HG03103 (cell line): ENCODE results near the gene GPR107.

Experiments
- ATAC-seq: cut with Tn5 transposase; IDR thresholded peaks from one replicate; pipeline ENCODE4 v1.9.1; 2021; ENCODE audit warnings: low read depth; ENCODE audit not compliant: unreplicated experiment

The GPR107 gene

DNA sequence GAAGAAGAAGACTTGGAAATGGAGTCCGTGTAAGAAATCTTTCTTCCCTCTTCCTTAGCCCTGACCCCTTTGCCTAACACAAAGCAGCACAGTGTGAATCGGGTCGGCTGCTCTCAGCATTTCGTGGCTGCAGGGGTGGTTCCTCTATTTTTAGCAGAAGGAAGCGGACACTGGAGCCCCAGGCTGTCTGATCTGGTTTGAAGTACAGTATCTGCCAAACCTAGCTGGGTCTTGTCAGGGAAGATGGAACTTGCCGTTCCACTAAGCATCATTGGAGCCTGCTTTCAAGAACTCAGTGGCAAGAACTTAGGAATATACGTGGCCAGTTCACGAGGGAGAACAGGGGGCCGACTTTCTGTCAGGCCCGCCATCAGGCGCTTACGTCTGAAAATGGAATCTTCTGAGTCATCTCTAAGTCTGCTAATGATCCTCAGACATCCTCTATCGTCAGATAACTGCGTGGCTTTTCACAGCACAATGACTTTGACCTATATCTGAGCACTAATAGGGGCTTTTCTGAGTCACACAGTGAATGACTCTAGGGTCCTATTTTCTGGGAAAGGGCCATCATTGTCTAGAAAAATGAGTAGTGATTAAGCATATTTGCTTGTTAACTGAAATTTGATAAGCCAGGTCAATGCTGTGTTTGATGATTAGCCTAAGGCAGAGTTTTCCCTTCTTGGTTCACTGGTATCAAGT is 75.2 kb downstream of the GPR107 start:
- peak; percentile 61 for ATAC-seq

DNA sequence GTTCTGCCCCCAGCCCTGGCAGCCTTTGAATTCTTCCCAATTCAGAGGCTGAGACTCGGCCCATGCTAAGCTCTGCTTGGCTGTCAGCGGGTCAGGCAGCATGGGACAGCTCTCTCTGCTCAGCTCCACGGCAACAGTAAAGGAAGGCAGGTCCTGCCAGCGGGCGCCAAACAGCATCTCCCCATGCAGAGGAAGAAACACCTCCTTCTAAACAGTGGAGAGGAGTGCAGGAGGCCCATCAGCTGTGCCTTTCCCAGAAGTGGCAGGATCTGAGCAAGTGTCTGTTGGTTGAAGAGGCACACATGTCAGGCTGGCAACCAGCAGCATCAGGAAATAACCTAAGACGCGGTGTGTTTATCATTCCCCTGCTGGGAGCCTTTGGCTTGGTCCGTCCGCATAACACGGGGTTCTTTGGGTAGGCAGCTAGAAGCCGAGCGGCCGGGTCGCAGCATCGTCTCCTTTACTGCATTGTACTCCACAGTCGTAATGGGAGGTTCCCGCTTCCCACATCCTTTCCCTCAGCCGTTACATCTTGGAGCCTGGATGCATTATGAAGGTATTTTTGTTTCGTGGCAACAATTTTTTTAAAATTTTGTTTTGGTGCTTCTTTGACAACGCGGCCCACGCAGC is 75.8 kb downstream of the GPR107 start:
- ATAC-seq: no peak

DNA sequence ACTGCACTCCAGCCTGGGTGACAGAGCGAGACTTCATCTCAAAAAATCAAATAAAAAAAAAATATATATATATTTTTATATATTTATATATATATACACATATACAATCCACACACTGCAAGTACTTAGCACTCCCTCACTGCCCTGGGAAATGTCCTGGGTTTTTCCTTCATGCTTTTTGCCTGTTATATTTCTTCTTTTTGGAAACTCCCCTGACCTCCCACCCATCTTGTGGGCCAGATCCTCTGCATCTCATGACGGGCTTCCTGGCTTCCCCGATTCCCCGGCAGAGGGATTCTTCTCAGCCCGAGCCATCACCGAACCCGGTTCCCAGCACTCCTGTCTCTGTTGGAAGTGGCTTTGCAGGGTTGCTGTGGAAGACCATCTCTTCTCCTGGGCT is 79.0 kb downstream of the GPR107 start:
- ATAC-seq: no peak

DNA sequence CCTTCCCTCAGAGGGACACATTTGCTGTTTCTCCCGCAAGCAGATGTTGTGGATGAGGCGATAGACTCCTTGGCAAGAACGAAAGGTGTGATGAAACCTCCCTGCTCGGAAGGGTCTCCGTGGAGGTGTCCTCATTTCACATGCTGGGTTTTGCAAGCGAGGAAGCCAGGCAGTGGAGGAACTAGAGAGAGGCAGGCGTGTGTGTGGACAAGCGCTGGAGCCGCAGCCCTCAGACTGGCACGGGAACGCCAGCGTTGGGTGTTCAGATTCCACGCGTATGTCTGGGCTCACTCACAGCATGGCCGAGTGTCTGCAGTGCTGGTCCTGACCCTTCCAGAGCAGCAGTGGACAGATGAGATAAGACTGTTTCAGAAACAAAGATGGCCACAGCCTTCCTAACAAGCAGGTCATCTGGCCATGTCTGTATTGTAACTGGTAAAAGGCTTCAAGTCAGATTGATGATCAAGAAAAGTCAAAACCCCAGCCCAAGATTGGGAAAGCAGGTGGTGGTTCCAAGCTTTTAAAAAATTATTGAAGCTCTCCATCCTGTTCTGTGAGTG is 83.5 kb downstream of the GPR107 start:
- no peak for ATAC-seq

DNA sequence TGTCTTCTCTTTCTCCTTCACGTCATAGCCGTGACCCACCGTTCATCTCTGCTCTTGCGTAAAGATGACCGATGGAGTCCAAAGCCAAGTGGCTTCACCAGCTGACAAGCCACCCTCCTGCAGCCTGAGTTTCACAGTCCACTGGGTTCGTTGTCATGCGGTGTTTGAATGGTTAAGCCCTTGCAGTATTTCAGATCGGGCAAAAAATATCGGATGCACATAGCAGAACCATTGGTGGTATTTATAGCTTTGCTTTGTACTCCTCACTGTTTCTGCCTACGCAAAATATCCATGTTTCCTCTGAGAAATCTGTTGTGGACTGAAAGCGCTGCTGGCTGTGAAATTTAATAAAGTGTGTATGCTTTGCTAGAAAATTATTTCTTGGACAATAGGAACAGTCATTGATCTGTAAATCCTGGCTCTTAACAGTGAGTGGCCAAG is 84.0 kb downstream of the GPR107 start:
- no peak for ATAC-seq

DNA sequence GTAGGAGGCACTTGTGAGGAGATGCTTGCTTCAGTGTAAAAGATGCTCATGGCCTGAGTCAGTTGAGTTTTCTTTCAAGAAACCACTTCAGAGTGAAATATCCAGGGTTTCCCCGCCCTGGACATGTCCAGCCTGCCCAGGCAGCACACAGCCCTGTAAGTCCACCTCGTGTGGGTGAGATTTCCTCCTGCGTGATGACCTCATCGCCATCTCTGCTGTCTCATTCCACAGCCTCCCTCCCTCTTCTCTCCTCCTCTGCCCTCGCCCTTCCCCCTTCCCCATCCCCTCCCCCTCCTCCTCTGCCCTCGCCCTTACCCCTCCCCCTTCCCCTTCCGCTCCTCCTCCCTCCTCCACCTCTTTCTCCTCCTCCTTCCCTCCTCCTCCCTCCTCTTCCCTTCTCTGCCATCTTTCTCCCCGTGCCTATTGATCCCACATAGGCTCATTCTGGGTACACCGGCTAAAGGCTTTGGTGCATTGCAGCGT is 84.5 kb downstream of the GPR107 start:
- no peak for ATAC-seq

DNA sequence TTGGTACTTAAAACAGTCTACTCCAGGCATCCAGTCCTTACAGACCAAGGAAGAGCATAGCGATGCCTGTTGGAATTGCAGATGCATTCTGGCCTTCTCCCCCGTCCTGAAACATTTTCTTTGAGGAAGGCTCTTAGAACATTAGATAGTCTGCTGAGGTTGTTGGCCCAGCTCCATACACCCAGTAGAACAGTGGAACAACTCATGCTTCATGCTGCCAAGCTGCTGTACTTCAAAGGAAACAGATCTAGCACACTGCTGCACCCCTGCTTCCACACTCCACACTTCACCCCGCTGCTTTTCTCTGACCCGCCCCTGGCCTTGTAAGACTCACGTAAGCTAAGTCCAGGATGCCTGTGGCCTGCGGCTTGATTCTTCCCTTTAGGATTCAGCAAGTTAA is 85.1 kb downstream of the GPR107 start:
- ATAC-seq: no peak

DNA sequence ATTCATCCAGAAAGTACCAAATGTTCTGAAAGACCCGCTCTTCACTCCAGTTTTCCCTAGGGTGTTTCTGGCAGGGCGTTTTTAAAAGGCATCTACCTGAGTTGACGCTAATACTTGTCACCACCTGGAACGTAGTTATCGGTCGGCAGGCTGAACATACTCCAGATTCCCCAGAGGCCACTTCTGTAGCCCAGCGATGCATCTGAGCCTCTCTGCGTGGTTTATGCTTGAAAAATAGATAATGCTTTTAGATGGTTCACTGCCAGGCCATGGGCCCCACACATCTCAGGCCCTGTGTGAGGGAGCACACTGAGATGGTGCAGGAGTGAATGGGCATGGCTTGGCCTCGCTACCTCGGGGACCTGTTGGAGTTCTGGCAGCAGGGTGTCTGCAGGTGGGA is 85.5 kb downstream of the GPR107 start:
- no peak for ATAC-seq

DNA sequence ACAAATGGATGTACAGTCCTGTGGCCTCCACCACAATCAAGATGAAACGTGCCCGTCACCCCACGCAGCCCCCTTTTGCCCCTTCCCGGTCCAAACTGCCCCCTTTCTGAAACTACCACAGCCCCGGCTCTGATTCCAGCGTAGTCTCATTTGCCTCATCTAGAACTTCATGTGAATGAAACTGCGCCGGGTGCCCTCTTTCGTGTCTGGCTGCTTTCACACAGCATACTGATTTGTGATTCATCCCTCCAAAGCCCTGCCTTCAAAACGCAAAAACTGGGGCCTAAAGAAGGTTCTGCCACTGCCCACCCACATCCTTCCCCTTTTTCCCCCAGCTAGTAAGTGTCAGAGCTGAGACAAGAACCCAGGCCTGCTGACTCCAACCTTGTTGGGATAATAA is 87.0 kb downstream of the GPR107 start:
- no peak for ATAC-seq

DNA sequence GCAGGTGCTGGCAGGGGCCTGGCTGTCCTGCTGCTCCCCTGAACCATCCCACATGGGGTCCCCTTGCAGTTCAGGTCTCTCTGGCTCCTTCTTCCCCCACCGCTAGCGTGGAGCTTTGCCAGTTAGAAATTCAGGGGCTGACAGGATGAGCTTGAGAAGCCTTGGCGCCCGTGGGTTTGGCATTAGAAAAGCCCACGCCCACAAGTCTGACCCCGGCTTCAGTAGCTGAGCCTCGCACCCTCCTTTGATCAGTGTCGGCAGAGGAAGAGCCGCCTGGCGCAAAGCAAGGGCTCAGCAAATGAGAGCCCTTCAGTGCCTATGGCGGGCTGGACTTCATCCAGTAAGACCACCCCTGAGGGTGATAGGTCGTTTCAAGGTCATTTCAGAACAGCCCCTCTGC is 88.3 kb downstream of the GPR107 start:
- ATAC-seq: no peak

DNA sequence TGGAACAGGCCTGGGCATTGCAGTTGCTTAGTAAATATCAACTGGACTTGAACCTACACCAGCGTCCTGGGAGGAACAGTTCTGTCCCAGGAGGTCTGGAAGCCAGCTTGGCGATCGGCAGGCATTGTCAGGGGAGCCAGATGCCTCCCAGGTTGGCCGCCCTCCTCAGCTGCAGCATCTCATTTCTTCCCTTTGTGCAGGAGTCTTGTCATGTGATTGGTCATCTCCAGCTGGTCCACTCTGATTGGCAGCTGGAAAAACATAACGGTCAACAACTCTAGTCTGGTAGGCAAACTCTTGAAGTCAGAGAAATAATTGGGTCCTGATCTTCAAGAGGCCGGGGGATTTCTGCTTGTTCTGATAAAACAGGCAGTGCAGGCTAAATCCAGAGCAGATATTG is 88.9 kb downstream of the GPR107 start:
- ATAC-seq: no peak

DNA sequence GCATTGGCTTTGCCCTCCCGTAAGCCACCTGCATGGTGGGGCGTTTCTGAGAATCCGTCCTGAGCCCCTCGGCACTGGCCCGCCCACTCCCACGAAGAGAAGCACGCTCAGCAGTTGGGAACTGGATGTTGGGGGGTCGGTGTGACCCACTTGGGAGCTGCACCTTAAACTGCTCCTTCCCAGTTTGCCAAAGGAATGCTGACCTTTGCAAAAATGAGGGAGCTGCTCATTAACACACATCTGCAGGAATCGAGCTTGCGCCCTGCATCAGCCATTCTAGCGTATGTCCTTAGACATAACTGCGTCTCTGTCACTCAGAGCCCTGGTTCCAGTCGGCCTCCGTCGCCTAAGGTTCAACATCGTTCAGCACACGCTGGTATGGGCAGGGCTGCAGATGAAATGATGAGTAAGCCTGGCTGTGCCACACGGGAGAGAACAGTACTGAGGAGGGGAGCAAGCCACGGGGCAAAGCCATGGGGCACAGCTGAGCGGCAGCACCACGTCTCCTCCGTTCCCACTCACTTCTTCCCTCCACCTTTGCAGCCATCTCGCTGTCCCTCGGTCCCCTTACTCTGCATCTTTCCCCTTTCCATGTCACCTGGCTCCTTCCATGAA is 89.7 kb downstream of the GPR107 start:
- no peak for ATAC-seq

DNA sequence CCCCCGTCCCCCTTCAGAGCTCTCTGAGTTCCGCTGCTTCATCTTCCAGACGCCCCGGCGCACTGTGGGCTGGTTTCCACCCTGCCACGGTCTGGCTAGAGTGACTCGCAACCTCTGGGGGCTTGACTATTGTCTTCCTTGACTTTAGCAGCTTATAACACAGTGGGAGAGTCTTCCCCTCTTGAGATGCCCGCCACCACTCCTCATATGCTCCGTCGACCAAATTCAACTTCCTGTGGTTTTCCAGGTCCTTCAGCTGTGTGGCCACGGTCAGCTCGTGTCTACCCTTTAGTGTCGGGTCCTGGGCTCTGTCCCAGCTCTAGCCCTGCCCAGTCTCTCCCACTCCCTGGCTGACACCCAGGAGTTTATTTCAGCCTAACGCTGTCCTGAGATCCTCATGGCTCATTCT is 90.3 kb downstream of the GPR107 start:
- no peak for ATAC-seq

DNA sequence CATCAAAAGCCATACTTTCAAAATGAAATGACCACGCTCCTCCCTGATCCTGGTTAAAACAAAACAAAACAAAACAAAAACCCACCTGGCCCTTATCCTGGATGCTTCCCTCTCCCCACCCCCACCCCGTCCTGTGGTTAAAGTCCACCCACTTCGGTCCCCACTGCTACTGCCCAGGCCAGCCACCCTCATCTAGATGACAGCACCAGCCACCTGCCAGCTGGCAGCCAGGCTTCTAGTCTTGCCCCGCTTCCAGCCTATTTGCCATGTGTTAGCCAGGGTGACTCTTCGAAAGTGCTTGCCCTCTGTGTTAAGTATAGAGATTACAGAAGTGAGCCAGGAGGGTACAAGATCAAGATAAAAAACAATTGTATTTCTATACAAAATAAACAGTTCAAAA is 91.0 kb downstream of the GPR107 start:
- no peak for ATAC-seq

DNA sequence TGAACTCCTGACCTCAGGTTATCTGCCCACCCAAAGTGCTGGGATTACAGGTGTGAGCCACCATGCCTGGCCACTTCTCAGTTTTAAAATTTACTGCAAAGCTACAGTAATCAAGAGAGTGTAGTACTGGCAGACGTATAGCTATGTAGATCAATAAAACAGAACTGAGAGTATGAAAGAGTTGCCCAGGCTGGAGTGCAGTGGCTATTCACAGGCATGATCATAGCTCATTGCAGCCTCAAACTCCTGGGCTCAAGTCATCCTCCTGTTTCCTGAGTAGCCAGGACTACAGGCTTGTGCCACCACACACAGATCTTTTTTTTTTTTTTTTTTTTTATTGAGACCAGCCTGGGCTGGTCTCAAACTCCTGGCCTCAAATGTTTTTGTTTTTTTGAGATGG is 92.0 kb downstream of the GPR107 start:
- no peak for ATAC-seq

DNA sequence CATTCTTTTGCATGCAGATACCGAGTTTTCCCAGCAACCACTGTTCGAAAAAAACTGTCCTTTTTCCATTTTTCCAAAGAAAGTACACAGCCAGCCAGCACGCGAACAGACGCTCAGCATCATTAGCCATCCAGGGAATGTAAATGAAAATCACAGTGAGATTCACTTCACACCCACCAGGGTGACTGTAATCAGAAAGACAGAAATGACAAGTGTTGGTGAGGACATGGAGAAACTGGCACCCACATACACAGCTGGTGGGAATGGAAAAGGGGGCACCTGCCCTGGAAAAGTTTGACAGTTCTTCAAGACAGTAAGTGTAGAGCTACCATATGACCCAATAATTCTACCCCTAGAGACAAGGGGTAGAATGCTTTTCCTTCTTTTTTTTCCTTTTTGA is 93.5 kb downstream of the GPR107 start:
- no peak for ATAC-seq

DNA sequence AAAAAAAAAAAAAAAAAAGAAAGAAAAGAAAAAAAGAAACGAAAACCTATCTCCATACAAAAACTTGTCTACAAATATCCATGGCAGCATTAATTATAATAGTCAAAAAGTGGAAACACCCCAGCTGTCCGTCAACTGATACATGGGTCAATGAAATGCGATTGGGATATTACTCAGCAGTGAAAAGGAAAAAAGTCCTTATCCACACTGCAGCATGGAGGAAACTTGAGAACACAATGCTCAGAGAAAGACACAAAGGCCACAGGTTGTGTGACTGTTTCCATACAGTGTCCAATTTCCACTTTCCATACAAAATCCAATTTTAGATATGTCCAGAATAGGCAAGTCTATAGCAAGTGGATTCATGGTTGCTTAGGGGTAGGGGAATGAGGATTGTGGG is 94.2 kb downstream of the GPR107 start:
- ATAC-seq: no peak

DNA sequence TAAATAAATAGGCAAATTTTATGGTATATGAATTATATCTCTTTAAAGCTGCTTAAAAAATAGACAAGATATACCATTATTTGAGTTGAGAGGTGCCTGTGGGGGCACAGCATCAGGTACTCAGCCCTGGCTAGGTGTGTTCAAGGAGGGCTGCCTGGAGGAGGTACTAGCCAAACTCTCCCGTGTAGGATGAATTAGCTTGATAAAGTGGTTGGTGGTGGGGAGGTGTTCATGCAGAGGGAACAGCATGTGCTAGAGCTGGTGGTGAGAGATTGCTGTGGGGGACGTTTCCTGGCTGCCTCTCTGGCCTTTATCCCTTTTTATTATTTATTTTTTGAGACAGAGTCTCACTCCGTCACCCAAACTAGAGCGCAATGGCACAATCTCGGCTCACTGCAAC is 95.3 kb downstream of the GPR107 start:
- ATAC-seq: no peak

DNA sequence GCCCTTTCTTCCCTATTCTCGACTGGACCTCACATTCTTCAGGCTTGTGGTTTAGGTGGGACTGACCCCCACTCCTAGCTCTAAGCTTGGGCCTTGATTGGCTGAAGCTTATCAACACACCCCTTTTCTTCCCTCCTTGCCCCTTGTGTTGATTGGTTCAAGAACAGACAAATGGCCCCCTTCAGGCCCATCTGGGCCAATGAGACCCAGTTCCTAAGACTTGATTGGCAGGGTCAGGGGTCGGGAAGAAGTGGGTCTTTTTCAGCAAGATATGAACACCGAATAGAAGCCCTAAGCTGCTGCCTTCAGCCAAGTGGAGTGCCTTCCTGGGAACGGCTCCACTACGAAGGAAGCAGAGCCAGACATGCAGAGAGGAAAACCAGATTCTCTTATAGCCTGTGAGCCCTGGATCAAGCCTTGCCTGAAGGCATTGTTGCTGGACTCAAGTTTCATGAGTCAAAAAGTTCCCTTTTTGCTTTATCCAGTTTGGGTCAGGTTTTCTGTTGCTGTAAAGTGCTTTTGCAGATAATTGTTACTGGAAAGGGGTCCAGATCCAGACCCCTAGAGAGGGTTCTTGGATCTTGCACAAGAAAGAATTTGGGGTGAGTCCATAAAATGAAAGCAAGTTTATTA is 96.1 kb downstream of the GPR107 start:
- no peak for ATAC-seq

DNA sequence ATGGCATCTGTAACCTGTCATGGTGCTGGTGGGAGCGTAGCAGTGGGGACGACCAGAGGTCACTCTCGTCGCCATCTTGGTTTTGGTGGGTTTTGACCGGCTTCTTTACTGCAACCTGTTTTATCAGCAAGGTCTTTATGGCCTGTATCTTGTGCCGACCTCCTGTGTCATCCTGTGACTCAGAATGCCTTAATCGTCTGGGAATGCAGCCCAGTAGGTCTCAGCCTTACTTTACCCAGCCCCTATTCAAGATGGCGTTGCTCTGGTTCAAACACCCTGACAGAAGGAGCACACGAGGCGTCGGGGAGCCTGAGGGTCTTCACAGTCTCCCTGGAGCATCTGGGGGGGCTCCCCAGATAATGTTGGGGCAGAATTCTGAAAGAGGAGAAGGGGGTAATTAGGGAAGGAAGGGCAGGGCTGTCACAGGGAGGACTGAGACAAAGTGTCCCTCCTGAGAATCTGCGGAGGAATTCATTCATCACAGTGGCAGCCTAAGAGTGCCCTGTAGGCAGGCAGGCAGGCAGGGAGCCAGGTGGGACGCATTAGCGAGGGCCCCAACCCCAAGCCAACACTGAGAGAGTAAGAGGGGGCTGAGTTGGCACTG is 97.2 kb downstream of the GPR107 start:
- ATAC-seq: no peak

DNA sequence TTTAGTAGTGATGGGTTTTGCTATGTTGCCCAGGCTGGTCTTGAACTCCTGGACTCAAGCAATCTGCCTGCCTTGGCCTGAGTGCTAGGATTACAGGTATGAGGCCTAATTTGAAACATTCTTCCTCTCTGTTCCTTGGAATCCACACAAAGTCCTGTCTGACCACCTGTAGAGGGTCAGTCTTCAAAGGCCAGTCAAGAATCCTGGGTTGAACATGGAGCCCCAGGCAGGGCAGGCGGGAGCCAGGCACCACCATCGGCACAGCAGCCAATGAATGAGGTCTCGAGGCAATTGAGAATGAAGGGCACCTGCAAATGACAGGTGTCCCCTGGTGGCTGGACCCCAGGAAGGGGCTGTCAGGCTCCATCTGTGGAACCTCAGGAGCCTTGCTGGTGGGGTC is 101.1 kb downstream of the GPR107 start:
- no peak for ATAC-seq
